Astrocyte of the cerebellum (primary cell): Measurements from ENCODE around the gene GANAB.
A peak's percentile ranks its signal among the peaks of the same experiment; 100 is the strongest.

Source experiments
- DNase-seq: peaks from one replicate; pipeline ENCODE4 v3.0.0-alpha.2; 2011; ENCODE audit warnings: low read depth
- H3K4me3 ChIP-seq: 2 replicates; pipeline ENCODE4 v1.5.1; 2011; ENCODE audit warnings: mild to moderate bottlenecking, low read depth, low read length, moderate library complexity
- in situ Hi-C: cut with HindIII; loops from 2 replicates; pipeline ENCODE4 v1.10.0; 2017; ENCODE audit warnings: low sequenced_read_pairs
- TF ChIP-seq, protein P1 (sequence below): IDR thresholded peaks from 2 replicates; pipeline ENCODE4 v1.5.1; 2012; ENCODE audit warnings: low read length, low read depth, moderate library complexity, mild to moderate bottlenecking; ENCODE audit errors: missing control alignments

The GANAB gene

DNA sequence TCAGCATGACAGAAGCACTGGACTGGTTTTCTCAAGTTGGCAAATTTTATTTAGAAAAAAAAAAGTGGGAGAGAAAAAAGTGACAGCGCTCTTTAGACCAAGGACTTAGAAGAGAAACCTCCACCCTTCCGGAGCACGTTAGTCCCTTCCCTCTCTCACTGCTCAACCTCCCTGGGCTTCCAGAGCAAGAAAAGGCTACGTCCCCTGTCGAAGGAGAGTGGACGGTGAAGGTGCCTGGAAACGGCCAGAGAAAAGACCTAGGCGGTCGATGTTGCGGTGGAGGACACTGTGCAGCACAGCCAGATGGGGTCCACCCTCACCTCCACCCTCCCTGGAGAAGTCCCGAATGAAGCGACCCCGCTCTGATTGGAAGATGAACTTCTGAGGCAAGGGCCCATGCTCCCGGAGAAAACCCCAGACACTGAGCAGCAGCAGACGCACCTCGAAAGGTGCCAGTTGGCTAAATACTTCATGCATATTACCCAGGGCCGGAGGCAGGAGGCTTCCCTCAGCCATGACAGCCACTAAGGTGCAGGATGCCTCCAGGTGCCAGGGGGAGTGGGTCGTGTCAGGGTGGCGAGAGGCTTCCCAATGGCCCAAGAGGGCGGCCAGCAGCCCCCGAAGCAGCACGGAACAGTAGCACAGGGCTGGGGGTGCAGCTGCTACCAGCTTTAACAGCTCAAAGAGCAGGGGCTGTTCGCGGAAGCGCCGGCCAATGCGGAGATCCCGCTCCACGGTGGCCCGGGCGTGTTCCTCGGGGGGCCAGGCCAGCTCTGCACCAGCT lies 604 bp upstream of the GANAB start:
- H3K4me3 ChIP-seq = peak overlapping the region; percentile 81
- TF ChIP-seq, protein P1, sequence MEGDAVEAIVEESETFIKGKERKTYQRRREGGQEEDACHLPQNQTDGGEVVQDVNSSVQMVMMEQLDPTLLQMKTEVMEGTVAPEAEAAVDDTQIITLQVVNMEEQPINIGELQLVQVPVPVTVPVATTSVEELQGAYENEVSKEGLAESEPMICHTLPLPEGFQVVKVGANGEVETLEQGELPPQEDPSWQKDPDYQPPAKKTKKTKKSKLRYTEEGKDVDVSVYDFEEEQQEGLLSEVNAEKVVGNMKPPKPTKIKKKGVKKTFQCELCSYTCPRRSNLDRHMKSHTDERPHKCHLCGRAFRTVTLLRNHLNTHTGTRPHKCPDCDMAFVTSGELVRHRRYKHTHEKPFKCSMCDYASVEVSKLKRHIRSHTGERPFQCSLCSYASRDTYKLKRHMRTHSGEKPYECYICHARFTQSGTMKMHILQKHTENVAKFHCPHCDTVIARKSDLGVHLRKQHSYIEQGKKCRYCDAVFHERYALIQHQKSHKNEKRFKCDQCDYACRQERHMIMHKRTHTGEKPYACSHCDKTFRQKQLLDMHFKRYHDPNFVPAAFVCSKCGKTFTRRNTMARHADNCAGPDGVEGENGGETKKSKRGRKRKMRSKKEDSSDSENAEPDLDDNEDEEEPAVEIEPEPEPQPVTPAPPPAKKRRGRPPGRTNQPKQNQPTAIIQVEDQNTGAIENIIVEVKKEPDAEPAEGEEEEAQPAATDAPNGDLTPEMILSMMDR = no peak
- no peak for DNase-seq
- in situ Hi-C loops = no loop called here

DNA sequence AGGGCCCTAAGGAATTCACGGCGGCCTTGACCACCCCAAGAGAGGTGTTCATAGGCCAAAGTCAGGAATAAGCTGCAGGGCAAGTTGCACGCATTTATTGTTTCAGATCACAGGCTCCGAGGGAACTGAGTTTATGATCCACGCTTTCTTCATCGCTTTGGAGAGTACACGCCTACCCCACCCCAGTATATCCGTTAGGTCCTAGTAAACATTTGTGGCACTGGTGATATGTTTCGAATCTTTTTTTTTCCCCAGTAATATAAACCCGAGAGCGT lies 805 bp downstream of the GANAB start:
- TF ChIP-seq, protein P1 = no peak
- in situ Hi-C loops = no loop called here
- H3K4me3 ChIP-seq = peak overlapping the region; percentile 81
- DNase-seq = no peak

DNA sequence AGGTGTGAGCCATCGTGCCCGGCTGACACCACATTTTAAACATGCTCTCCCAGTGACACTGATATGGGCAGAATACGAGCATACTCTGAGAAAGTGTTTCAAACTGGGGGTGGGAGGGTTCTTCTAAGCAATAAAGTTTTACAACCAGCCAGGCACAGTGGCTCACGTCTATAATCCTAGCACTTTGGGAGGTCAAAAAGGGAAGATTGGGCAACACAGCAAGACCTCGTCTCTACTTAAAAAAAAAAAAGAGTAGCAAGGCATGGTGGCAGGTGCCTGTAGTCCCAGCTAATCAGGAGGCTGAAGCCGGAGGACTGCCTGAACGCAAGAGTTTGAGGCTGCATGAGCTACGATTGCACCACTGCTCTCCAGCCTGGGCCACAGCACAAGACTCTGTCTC lies 2.2 kb downstream of the GANAB start:
- H3K4me3 ChIP-seq = no peak overlapping the region
- in situ Hi-C loops = no loop called here
- TF ChIP-seq, protein P1 = no peak
- no peak for DNase-seq

DNA sequence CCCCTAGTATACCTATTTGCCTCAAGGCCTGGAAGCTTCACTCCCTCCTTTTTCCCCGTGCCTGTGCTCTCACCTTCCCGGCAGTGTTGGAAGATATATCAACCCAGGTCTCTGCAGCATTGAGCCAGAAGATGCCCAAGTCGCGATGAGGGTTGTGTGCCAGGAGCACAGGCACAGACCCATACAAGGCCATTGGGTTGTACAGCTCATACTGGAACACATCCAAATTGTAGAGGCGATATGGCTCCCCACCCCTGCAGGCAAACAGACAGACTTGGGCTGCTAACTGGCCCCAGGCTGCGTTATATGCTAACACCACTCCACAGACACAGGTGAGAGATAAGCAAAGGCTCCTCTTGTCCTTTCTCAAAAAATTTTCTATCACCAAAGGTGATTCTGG lies 13.9 kb downstream of the GANAB start:
- TF ChIP-seq, protein P1 = no peak
- in situ Hi-C loops = no loop called here
- no peak overlapping the region for H3K4me3 ChIP-seq
- DNase-seq = no peak

DNA sequence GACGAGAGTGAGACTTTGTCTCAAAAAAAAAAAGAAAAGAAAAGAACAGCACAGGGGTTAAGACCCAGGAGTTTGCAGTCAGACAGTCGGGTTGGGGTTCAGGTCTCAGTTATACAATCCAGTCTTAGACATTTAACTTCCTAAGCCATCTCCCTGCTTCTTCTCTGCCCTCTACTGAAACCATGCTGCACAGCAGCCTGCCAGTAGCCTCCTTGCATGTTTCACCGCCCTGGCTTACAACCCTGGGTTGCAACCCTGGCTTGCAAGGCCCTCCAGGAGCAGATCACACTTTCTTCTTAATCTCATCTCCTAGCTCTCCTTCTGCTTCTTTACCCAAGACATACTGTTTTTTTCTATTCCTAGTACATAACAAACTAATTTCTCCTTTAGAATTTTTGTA lies 18.7 kb downstream of the GANAB start:
- TF ChIP-seq, protein P1 = no peak
- DNase-seq = no peak
- in situ Hi-C loops = no loop called here
- H3K4me3 ChIP-seq = no peak overlapping the region

DNA sequence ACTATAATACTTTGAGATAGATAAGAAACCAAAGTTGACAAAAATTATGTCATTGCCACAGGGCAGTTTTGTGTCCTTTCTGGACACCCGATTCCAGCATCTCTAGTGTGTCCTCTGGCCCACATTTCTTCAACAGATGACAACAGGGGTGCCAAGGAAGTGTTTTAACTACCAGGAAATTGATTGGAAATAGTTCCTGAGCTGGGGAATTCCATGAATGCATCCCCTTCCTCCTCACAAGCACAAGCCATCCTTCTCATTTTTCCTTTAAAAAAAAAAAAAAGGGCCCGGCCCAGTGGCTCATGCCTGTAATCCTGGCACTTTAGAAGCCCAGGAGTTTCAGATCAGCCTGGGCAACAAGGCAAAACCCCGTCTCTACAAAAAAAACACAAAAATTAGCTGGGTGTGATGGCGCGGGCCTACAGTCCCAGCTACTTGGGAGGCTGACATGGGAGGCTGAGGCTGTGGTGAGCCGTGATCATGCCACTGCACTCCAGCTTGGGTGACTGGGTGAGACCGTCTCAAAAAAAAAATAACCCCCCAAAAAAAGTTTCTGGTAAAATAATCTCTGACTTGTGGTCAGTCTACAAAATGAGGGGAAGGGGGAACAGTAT lies 23.8 kb downstream of the GANAB start:
- in situ Hi-C loops = no loop called here
- no peak for DNase-seq
- TF ChIP-seq, protein P1 = no peak
- H3K4me3 ChIP-seq = peak overlapping the region; percentile 55
